Measurements from ENCODE around the gene KCNIP4. TPM values are rescaled to one million over a fixed set of nuclear protein-coding genes. Genes with fewer than 3 reads are reported as not detected.

Gene KCNIP4
- total RNA-seq, 2 experiments from 2014 or later, result not detected

DNA sequence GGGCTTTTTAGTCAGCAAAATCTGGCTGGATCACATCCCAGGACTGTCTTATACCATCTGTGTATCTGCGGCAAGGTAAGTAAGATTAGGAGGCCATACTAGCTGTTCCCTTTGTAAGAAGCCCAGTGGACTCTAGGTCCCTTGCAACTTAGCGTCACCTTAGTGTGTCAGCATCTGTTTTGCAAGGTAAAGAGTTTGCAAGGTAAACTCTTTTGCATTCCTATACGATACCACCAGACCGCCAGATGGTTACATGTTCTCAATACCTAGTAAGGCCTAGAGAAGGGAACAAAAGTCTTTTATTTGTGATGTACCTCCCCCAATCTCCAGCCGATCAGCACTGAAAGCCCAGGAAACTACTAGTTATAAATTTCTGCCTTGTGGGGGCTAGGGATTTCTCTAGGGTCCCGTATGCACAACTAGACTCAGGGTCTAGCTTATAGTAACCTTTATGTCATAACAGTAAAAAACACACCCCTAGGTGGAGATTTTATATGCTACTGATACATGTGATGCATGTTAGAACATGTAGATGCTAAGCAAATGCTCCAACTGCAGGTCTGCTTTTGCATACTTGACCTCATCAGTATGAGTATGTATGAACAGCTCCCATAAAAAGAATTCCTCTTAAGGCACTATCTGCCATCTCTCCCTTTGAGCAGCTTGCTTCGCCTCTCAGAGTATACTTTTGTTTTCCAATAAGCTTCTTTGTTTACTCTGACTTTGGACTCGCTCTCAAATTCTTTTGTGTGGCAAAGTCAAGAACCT lies 78.4 kb downstream of the KCNIP4 start:
- Mint-ChIP-seq H3K4me1 (ENCODE audit: low read depth) (no peaks in the 10 kb centered on the region), H3K9me3 (peaks cover 16% of the 10 kb centered on the region), H3K4me3 (no peak overlapping the region), H3K36me3 (no peaks in the 10 kb centered on the region), H3K27me3 (no peaks in the 10 kb centered on the region), H3K27ac (no peak overlapping the region)
- POLR2A ChIA-PET, result no interaction called here
- CTCF ChIA-PET, result no interaction called here
- intact Hi-C loops (cut with micrococcal nuclease), result no loop called here
- DNase-seq, result no peak

DNA sequence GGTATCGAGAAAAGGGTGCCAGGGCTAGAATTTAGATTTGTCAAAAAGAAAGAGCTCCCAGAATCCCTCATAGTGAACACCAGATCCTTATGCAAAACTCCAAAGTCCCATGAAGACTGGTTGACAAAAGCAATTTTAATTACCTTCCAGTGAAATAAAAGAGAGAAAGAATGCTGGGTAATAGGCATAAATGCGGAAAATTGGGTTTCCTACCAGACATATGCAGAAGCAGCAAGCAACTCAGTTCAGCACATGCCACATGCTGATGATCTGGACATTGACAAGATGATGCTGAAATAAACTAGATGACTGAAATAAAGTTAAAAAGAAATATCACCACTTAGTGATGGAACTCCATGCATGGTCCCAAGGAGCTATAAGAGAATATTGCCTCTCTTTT lies 83.9 kb downstream of the KCNIP4 start:
- H3K4me3 Mint-ChIP-seq, result no peak overlapping the region
- intact Hi-C loops (cut with micrococcal nuclease), result no loop called here
- POLR2A ChIA-PET, result no interaction called here
- no peaks in the 10 kb centered on the region for H3K27me3 Mint-ChIP-seq
- DNase-seq, result no peak
- no peak overlapping the region for H3K27ac Mint-ChIP-seq
- H3K36me3 Mint-ChIP-seq, result no peaks in the 10 kb centered on the region
- no peaks in the 10 kb centered on the region for H3K4me1 Mint-ChIP-seq (ENCODE audit: low read depth)
- peaks cover 21% of the 10 kb centered on the region for H3K9me3 Mint-ChIP-seq
- CTCF ChIA-PET, result no interaction called here

- Mint-ChIP-seq H3K4me3 (no peak overlapping the region), H3K9me3 (peaks cover 17% of the 10 kb centered on the region), H3K4me1 (ENCODE audit: low read depth) (no peaks in the 10 kb centered on the region), H3K27ac (no peak overlapping the region), H3K27me3 (no peaks in the 10 kb centered on the region), H3K36me3 (no peaks in the 10 kb centered on the region)
- no peak for DNase-seq
- POLR2A ChIA-PET, result no interaction called here
- CTCF ChIA-PET, result no interaction called here
- intact Hi-C loops (cut with micrococcal nuclease), result no loop called here
Observed at GRCh38 chr4:21862917-21863316, 85.7 kb downstream of the KCNIP4 start.

DNA sequence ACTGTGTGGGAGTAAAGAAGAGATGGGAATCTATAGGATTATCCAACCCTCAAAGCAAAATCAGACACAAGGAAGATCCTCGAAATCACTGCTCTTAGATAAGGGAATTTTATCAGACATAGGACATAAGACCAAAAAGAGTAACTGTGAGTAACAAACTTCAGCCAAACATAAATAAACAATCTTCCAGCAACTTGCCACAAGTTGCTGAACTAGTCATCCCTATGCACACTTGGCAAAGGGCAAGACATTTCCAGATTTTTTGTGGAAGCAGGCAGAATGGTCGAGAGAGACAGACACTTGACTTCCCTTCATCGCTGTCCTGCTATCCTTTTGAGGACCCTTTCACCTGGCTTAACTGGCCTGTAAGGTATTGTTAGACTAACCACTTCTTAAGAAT lies 89.6 kb downstream of the KCNIP4 start:
- DNase-seq, result no peak
- no peaks in the 10 kb centered on the region for H3K4me1 Mint-ChIP-seq (ENCODE audit: low read depth)
- POLR2A ChIA-PET, result no interaction called here
- intact Hi-C loops (cut with micrococcal nuclease), result no loop called here
- peaks cover 23% of the 10 kb centered on the region for H3K9me3 Mint-ChIP-seq
- H3K27ac Mint-ChIP-seq, result no peak overlapping the region
- H3K27me3 Mint-ChIP-seq, result no peaks in the 10 kb centered on the region
- no peak overlapping the region for H3K4me3 Mint-ChIP-seq
- CTCF ChIA-PET, result no interaction called here
- H3K36me3 Mint-ChIP-seq, result no peaks in the 10 kb centered on the region

DNA sequence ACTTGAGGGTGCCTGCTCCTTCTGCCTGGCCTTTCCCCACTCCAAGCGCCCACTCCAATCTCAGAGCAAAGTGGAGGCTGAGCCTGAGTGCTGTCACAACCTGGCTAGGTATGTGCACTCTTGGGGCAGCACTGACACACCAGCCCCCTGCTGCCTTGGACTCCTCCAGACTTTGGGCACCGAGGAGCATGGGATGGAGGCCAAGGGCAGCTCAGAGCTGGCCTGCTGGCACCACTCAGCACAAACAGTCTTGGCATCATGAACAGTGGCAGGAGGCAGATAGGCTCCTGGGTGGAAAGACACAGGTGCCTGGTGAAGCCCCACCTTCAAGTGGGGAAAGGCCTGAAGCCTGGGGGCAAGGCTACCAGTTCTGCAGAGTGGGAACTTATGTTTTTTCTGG lies 91.8 kb downstream of the KCNIP4 start:
- Mint-ChIP-seq H3K27me3 (no peaks in the 10 kb centered on the region), H3K9me3 (peaks cover 13% of the 10 kb centered on the region), H3K36me3 (no peaks in the 10 kb centered on the region), H3K4me3 (no peak overlapping the region), H3K27ac (no peak overlapping the region), H3K4me1 (ENCODE audit: low read depth) (no peaks in the 10 kb centered on the region)
- ChIA-PET CTCF (no interaction called here), POLR2A (no interaction called here)
- DNase-seq, result no peak
- intact Hi-C loops (cut with micrococcal nuclease), result no loop called here

GRCh38 chr4:21856301-21856700 lies 92.3 kb downstream of the KCNIP4 start:
- Mint-ChIP-seq H3K4me3 (no peak overlapping the region), H3K9me3 (peaks cover 12% of the 10 kb centered on the region), H3K4me1 (ENCODE audit: low read depth) (no peaks in the 10 kb centered on the region), H3K27ac (no peak overlapping the region), H3K27me3 (no peaks in the 10 kb centered on the region), H3K36me3 (no peaks in the 10 kb centered on the region)
- intact Hi-C loops (cut with micrococcal nuclease), result no loop called here
- ChIA-PET POLR2A (no interaction called here), CTCF (no interaction called here)
- no peak for DNase-seq

DNA sequence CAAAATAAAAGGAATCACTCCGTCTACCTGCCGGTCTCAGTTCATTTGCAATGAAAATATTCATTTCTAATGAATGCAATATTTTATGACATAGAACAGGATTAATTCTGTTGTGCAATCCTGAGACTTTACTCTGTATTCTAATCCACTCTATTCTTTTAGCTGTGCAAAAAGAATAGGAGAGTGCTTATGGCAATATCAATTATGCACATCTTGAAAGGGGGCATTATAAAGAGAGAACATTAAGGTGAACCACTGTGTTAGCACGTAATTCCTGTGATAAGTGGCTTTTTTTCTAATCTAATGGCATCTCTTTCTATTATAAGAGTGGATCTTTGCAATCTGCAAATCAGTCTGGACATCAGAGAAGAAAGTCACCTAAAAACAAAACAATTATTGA lies 99.5 kb downstream of the KCNIP4 start:
- Mint-ChIP-seq H3K27ac (no peak overlapping the region), H3K4me1 (ENCODE audit: low read depth) (no peaks in the 10 kb centered on the region), H3K36me3 (no peaks in the 10 kb centered on the region), H3K9me3 (no peaks in the 10 kb centered on the region), H3K4me3 (no peak overlapping the region), H3K27me3 (no peaks in the 10 kb centered on the region)
- intact Hi-C loops (cut with micrococcal nuclease), result no loop called here
- CTCF ChIA-PET, result no interaction called here
- POLR2A ChIA-PET, result no interaction called here
- DNase-seq, result no peak

- POLR2A ChIA-PET, result no interaction called here
- intact Hi-C loops (cut with micrococcal nuclease), result no loop called here
- Mint-ChIP-seq H3K27ac (no peak overlapping the region), H3K9me3 (no peaks in the 10 kb centered on the region), H3K4me1 (ENCODE audit: low read depth) (no peaks in the 10 kb centered on the region), H3K4me3 (no peak overlapping the region), H3K27me3 (no peaks in the 10 kb centered on the region), H3K36me3 (no peaks in the 10 kb centered on the region)
- no peak for DNase-seq
- CTCF ChIA-PET, result no interaction called here
Observed at GRCh38 chr4:21848021-21848420, 100.6 kb downstream of the KCNIP4 start.

- CTCF ChIA-PET, result no interaction called here
- Mint-ChIP-seq H3K9me3 (no peaks in the 10 kb centered on the region), H3K27ac (no peak overlapping the region), H3K4me3 (no peak overlapping the region), H3K27me3 (no peaks in the 10 kb centered on the region), H3K4me1 (ENCODE audit: low read depth) (no peaks in the 10 kb centered on the region), H3K36me3 (no peaks in the 10 kb centered on the region)
- intact Hi-C loops (cut with micrococcal nuclease), result no loop called here
- POLR2A ChIA-PET, result no interaction called here
- DNase-seq, result no peak
Observed at GRCh38 chr4:21845663-21846062, 102.9 kb downstream of the KCNIP4 start.

DNA sequence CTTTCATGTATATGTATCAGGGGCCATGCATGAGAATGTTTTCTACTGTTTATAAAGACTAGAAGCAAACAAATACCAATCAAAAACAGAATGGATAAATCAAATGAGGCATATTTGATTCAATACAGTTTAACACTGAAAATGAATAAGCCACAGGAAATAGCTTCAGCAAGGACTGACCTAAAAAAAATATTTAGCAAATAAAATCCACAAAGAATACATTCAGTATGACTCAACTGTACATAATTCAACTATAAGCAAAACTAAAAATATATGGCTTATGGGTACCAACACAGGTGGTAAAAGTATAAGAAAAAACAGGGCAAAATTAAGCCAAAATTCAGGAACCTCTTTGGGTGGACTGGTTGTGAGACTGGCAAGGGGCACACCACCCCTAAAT lies 112.9 kb downstream of the KCNIP4 start:
- ChIA-PET CTCF (interaction anchor here (0.7 kb wide), 1 partner anchor 153 kb away, joined by 3 read pairs; no protein-coding TSS in a partner anchor), POLR2A (no interaction called here)
- no peaks in the 10 kb centered on the region for H3K27me3 Mint-ChIP-seq
- no peaks in the 10 kb centered on the region for H3K4me1 Mint-ChIP-seq (ENCODE audit: low read depth)
- no peaks in the 10 kb centered on the region for H3K36me3 Mint-ChIP-seq
- H3K4me3 Mint-ChIP-seq, result no peak overlapping the region
- peaks cover 14% of the 10 kb centered on the region for H3K9me3 Mint-ChIP-seq
- H3K27ac Mint-ChIP-seq, result no peak overlapping the region
- intact Hi-C loops (cut with micrococcal nuclease), result no loop called here
- DNase-seq, result no peak

DNA sequence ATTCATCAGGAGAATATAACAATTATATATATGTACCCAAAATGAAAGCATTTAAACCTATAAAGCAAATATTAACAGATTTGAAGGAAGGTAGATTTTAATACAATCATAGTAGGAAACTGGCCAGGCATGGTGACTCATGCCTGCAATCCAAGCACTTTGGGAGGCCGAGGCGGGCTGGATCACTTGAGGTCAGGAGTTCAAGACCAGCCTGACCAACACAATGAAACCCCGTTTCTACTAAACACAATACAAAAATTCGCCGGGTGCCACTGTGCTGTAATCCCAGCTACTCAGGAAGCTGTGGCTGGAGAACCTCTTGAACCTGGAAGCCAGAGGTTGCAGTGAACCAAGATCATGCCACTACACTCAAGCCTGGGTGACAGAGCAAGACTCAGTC lies 118.3 kb downstream of the KCNIP4 start:
- POLR2A ChIA-PET, result no interaction called here
- Mint-ChIP-seq H3K4me3 (no peak overlapping the region), H3K9me3 (peaks cover 16% of the 10 kb centered on the region), H3K36me3 (no peaks in the 10 kb centered on the region), H3K27ac (no peak overlapping the region), H3K4me1 (ENCODE audit: low read depth) (no peaks in the 10 kb centered on the region), H3K27me3 (no peaks in the 10 kb centered on the region)
- intact Hi-C loops (cut with micrococcal nuclease), result no loop called here
- no peak for DNase-seq
- CTCF ChIA-PET, result no interaction called here

DNA sequence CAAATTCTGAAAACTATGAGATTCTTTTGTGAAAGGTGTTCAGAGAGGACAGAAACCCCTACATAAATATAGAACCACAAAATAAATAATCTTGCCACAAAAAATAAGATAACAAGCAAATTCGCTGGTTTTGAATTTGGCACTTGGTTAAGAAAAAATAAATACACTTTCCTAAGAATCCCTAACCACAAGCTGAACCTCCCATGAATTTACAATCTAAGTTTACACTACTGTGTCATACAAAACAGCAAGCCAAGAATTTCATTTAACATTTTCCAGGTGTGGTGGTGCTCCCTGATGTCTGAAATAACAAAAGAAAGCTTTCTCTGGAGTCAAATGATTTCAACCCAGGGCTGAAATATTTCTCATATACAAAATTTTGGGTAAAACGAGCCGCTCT lies 121.0 kb downstream of the KCNIP4 start:
- Mint-ChIP-seq H3K36me3 (no peaks in the 10 kb centered on the region), H3K27me3 (no peaks in the 10 kb centered on the region), H3K27ac (no peak overlapping the region), H3K4me3 (no peak overlapping the region), H3K4me1 (ENCODE audit: low read depth) (no peaks in the 10 kb centered on the region), H3K9me3 (peaks cover 16% of the 10 kb centered on the region)
- CTCF ChIA-PET, result no interaction called here
- intact Hi-C loops (cut with micrococcal nuclease), result no loop called here
- POLR2A ChIA-PET, result no interaction called here
- no peak for DNase-seq

GRCh38 chr4:21826071-21826470 lies 122.5 kb downstream of the KCNIP4 start:
- CTCF ChIA-PET, result no interaction called here
- no peak for DNase-seq
- H3K4me3 Mint-ChIP-seq, result no peak overlapping the region
- POLR2A ChIA-PET, result no interaction called here
- no peaks in the 10 kb centered on the region for H3K27me3 Mint-ChIP-seq
- intact Hi-C loops (cut with micrococcal nuclease), result no loop called here
- H3K9me3 Mint-ChIP-seq, result peaks cover 4% of the 10 kb centered on the region
- H3K4me1 Mint-ChIP-seq (ENCODE audit: low read depth), result no peaks in the 10 kb centered on the region
- no peaks in the 10 kb centered on the region for H3K36me3 Mint-ChIP-seq
- H3K27ac Mint-ChIP-seq, result no peak overlapping the region

Measured in activated CD4-positive, alpha-beta memory T cell treated with anti-CD3 and anti-CD28 coated beads for 36 hours (primary cell).